ENCODE results near the gene PCSK6.
A peak's percentile ranks its signal among the peaks of the same experiment; 100 is the strongest.

The PCSK6 gene

DNA sequence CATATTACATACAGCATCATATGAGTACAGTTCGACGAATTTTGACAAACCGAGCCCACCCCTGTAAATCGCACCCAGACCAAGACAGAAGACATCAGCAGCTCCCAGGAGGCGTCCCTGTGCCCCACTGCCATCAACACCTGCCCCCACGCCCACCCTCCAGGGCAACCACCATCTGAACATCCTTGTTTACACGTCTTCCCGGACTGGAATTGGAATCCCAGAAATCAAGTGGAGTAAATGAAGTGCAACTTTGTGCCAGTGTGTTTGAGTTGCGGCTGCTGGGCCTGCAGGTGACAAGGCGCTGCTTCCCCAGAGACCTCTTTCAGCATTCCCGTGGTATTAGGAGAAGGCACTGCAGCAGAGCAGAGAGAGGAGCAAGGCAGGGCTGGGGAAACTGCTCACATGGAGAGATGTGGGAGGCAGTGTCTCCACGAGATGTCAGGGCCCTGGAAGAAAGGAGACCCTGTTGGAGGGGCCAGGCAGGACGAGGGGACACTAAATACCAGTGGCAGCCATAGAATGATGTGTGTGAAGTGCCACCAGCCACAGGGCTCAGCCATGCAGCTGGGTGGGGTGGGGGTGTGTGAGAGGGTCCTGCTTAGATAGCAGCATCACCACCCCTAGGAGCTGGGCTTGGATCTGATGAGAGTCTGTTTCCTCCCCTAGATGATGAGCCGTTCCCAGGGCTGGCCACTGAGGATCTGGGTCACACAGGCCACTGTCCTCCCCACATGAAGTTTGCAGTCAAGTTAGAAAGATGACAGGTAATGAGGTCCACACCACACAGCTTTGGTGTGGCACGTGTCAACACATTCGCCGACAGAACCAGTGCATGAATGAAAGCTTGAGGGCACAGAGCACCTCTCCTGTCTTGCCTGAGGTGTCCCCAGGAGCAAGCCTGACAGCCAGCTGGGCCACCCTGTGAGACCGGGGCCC lies 33.4 kb upstream of the PCSK6 start:
- DNase-seq (ENCODE audit: low read depth in 3 of 3): no peak

DNA sequence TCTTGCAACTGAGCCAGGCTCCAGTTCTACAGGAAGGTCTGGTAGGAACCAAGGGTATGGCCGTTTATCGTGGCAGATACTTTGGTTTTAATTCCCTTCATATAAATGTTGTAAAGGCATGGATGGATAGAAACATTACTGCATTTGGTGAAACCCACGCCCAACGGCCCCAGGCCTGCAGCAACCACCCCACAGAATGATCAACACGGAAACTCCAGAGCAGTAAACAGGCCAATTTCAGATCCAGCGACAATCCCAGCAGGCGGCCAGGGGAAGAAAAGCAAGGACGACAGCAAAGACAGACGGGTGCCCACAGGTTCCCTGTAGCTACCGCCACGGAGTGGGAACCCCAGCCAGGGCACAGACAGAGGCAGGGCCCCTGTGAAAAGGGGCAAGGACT lies 32.6 kb upstream of the PCSK6 start:
- no peak for DNase-seq (ENCODE audit: low read depth in 3 of 3)

DNA sequence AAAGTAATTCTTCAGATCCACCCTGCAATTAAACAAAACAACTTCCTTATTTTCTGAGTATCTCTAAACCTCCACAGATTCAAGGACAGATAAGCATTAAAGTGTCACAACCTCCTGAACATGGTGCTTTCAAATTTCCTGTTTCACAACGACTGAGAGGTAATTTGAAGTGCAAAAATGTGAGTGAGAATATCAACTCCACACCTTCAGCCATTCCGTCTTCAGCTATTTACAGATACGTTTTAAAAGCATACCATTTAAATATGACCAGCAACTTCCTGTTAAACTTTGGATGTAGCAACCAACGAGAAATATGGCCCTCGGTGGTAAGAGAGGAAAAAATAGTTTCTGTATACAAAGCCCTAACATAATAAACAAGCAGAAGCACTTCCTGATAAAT lies 32.1 kb upstream of the PCSK6 start:
- no peak for DNase-seq (ENCODE audit: low read depth in 3 of 3)

DNA sequence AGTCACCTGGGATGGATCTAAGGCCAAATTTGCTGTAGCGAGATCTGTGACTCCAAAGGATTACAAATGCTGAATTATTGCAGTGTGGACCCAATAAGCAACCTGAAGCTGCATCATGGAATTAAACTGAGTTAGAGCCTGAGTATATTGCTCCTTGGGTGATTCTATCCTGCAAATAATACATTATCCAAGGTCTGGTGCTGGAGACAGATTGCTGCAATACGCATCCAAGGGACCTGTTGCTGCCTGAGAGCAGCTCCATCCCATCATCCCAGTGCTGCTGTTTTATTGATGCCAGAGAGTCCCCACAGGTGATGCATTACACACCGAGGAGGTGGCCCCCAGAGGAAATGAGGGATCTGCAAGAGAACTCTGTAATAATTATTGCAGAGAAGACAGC lies 31.6 kb upstream of the PCSK6 start:
- no peak for DNase-seq (ENCODE audit: low read depth in 3 of 3)

DNA sequence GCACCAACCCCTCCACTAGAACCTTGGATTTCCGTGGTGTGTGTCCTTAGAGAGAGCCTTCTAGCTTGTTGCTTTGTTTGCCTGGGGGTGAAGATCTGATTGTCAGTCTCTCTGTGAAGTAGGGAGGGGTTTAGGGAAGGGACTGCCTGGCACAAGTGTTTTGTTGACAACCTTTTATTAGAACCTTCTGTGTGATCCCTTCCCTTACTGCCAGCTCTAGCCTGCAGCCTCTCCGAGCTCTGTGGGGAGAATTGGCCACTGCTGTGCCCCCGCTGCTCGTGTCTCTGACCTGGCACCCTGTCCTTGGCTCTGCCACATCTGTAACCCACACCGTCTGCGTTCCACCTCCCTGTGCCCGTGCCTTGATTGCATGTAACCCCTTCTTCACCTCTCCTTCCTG lies 30.9 kb upstream of the PCSK6 start:
- DNase-seq (ENCODE audit: low read depth in 3 of 3): no peak

DNA sequence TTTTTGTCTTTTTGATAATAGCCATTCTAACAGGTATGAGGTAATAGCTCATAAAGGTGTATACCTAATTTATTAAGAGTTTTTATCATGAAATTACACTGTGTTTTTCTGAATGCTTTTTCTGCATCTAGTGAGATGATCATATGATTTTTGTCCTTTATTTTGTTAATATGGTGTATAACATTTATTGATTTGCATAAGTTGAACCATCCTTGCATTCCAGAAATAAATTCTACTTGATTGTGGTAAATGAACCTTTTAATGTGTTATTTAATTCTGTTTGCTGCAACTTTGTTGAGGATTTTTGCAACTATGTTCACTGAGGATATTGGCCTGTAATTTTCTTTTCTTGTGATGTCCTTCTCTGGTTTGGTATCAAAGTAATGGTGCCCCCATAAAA lies 28.0 kb upstream of the PCSK6 start:
- DNase-seq (ENCODE audit: low read depth in 3 of 3): no peak

DNA sequence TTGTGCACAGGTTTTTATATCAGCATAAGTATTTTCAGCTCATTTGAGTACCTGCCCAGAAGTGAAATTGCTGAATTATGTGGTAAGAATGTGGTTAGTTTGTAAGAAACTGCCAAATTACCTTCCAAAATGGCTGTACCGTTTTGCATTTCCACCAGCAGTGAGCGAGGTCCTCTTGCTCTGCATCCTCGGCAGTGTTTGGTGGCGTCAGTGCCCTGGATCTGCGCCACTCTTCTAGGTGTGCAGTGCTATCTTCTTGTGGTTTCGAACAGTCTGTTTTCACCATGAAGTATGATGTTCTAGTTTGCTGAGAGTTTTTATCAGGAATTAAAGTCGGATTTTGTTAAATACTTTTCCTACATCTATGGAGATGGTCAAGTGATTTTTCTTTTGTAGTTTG lies 24.8 kb upstream of the PCSK6 start:
- DNase-seq (ENCODE audit: low read depth in 3 of 3): no peak

DNA sequence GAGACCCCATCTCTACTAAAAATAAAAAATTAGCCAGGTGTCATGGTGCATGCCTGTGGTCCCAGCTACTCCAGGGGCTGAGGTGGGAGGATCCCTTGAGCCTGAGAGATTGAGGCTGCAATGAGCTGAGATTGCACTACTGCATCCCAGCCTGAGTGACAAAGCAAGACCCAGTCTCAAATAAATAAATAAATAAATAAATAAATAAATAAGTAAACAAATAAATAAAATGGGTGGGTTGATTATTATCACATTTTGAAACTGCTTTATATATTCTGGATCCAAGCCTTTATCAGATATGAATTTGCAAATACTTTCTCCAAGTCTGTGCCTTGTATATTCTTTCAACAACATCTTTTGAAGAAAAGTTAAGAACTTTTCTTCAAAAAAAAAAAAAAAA lies 22.2 kb upstream of the PCSK6 start:
- DNase-seq (ENCODE audit: low read depth in 3 of 3): no peak

DNA sequence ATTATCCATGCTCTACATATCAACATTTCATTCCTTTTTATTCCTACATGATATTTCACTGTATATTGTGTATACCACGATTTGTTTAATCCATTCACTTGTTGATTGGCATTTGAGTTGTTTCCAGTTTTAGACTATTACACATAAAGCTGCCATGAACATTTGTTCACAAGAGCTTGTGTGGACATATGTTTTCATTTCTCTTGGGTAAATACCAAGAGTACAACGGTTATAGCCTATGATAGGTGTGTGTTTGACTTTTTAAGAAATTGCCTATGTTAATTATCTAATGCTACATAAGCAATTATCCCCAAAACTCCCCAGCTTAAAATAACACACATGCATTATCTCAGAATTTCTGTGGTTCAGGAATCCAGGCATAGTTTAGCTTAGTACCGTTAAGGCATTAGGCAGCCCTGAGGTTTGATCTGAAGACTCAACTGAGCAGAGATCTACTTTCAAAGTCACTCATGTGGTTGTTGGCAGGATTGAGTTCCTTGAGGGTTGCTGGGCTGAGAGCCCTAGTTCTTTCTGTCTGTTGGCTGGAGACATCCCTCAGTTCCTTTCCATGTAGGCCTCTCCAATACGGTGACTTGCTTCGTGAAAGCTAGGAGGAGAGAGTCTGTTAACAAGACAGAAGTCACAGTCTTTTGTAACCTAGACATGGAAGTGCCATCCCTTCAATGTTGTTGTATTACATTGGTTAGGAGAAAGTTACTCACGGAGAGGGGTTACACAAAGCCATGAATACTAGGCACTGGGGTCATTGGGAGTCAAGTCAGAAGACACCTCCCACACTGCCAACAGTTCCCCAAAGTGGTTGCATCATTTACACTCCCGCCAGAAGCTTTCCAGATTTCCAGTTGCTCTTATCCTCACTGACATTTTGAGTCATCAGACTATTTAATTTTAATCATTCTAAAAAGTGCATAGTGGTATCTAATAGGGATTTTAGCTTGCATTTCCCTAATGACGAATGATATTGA lies 21.0 kb upstream of the PCSK6 start:
- no peak for DNase-seq (ENCODE audit: low read depth in 3 of 3)

DNA sequence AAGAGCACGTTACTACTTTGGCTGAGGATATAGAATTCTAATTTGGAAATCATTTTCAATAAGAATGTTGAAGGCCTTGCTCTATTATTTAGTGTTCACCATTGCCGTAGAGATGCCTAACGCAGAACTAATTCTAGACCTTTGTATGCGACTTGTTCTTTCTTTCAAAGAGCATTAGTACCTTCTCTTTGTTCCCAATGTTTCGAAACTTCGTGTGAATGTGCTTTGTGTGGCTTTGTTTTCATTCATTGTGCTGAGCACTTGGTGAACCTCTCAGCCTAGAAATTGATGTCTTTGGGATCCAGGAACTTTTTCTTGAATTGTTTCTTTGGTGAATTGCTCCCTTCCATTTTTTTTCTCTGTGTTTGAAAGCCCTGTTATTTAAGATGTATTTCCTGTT lies 19.8 kb upstream of the PCSK6 start:
- no peak for DNase-seq (ENCODE audit: low read depth in 3 of 3)

DNA sequence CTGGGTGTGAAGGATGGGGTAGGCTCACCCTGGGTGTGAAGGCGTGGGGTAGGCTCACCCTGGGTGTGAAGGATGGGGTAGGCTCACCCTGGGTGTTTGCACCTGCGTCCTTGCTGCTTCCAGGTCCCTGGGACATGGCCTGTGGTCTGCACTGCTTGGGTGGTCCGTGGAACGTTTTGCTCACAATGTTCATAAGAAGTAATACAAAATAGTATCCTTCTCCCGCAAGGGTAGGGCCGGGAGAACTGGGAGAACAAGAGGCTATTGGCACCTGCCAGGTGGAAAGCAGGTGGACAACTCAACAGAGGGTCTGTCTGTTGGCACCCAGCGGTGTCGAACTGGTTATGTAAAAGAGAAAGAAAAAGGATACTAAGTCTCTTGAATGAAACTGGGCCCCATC lies 17.0 kb upstream of the PCSK6 start:
- no peak for DNase-seq (ENCODE audit: low read depth in 3 of 3)

DNA sequence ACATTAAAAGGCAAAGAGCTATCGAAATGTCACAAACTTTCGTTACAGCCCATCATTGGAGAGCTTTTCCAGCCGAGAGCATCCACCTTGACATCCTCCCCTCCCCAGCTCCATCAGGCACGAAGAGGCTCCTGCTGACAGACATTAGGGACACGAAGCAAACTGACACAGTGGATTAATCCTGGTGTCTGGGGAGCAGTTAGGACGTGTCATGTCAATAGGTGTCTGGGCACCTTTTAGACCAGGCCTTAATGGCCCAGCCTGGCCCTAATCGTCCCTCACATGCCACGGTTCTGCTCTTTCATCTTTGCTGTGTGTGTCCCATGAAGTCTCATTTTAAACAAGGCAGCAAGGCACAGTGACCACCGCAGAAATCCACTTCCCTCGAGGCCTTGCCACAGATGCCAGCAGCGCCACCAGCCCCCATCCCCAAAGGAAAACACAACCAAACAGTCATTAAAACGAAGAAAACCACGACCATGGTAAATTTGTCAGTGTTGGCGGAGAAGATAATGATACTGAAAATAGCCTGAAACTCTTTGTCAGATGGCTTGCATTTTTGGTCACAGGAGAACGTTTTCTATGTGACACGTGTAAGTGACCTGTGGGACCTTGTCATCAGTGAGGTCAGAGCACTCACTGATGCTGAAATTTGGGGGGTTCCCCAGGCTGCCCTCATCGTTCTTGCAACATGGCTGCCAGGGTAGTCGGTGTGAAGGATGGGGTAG lies 16.3 kb upstream of the PCSK6 start:
- DNase-seq (ENCODE audit: low read depth in 3 of 3): no peak

DNA sequence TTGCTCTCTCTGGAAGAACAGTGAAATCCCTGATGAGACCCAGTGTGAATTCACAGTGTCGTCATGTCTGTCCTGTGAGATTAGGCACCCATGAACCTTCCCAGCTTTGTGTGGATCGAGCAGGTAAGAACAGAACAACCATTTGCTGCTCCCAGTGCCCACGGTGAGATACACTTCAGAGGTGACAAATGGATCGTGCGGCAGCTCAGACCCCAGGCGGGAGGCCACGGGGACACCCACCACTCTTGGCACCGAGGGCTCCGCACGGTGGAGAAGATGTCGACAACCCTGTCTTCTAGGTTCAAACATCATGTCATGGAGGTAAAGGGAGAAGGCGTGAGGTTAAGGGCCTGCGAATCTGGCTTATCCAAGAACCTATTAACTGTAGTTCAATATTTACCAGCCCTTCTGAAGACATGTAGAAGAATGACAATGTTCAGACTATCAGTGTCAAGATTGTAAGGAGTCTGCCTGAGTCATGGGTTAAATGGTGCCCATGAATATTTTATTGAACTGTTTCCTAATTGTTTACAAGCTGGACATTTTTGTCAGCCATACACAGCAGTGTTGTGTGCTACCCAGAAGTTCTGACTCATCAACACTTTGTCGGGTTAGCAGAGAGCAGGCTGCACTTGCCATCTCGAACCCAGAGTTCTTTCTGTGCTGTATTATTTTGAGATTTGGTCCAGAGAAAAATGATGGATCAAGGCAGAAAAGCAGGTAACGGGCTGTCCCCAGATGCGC lies 15.5 kb upstream of the PCSK6 start:
- no peak for DNase-seq (ENCODE audit: low read depth in 3 of 3)

DNA sequence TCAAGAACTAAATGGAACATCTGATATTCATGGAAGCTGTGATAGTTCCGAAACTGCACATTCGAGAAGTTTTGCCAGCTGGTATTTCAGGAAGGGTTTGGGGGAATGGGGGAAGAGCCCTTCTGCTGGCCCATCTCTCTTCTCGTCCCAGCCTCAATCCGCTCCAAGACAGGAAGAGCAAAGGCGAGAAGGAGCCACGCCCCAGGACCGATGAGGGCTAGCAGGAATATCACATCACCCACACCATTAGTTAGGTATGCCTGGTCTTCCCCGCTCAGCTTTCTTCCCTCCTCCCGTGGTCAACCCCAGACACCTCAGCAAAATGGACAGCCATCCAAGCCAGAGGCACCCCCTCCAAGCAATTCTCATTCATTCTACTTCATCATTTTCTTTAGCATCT lies 14.9 kb upstream of the PCSK6 start:
- no peak for DNase-seq (ENCODE audit: low read depth in 3 of 3)

DNA sequence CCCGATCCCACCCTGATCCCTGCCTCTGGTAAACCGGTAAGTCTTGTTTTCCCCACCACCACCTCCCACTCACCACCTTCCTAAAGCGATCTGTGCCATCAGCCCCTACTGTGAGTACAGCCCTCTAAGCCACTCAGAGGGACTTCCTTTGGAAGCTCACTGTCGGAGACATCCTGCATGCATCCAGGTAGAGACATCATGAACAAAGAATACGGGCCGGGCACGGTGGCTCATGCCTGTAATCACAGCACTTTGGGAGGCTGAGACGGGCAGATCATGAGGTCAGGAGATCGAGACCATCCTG lies 13.7 kb upstream of the PCSK6 start:
- DNase-seq (ENCODE audit: low read depth in 3 of 3): no peak

DNA sequence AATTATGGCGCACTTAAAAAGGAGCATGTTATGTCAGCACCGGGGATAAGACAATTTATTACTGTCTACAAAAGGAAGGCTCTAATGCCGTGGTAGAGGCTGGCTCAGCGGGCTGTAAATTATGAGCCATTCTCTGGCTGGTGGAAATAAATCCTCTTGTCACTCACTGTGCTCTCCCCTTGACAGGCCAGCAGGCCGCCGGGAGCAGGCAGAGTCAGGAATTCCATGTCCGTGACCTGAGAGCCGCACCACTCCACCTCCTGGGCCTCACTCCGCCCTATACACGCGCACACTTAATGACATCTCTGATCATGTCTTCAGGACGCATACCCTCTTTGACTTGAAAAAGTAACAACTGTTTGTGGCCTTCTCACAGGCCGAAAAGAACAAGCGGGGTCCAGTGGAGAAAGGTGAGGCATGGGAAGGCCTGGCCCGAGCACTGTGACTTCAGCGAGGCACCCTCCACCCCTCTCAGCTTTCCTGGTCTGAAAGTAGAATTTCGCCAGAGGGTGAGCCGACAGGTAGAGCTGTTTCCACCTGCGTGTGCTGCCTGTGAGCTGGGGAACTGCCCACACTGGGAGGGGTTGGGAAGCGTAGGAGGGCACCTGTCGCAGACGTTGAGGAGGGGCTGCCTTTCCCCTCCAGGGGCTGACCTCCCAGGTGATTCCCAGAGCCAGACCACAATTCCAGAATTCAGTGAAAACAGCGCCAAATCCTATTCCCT lies 13.2 kb upstream of the PCSK6 start:
- DNase-seq (ENCODE audit: low read depth in 3 of 3): no peak

DNA sequence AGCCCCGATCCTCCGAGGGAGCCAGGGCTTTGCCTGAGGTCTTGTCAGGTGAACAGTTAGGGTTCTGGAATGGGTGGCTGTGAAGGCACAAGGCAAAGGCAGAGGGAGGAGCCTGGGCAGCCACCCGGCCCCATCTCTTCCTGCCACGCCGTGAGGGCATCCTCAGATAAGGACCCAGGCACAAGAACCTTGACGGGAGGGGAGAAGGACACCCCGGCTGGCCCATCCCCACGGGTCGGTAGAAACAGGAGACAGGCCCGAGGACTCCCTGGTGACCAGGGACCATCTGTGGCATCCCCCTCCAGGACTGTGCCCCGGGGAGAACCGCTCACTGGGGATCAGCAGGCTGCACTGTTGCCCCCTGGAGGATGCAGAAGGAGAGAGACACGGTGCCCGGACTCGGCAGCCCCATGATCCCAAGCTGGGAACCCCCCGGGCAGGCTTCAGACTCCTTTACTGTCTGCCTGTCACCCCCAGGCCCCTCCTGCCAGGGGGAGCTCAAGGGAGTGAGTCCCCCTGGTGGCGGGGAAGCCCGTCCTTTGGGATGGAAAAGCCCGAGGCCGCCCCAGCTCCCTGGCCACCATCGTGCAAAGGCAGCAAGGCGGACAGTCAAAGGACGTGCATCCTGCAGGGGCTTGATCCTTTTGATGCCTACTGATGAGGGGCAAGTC lies 12.3 kb upstream of the PCSK6 start:
- peak; percentile 11 to 49 (median 12) for DNase-seq (ENCODE audit: low read depth in 3 of 3)

DNA sequence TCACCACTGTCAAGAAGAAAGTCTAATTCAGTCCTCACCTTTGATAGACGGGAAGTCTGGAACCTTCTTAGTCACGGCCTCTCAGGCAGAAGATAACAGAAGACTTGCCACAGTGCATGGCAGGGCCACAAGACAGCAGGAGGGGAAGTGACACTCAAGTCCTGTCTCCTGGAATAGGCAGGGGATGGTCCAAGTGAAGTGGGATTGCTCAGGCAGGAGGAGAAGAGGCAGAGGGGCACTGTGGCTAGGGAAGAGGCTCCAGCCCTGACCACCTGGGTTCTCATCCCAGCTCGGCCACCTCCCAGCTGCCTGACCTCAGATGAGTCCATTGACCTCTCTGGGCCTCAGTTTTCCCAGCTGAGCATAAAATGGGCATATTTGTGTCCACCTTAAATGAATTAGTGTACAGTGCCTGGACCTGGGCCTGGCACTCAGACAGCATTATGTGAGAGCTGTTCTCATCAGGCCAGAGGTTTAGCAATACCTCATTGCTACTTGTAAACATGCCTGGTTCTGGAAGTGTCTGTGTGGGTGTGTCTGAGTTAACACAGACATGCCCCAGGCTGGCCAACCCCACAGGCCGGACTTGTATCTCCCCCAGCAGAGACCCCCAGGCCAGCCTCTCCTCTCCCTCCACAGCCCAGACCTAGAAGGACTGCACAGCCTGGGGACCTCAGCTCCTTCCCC lies 11.5 kb upstream of the PCSK6 start:
- no peak for DNase-seq (ENCODE audit: low read depth in 3 of 3)

DNA sequence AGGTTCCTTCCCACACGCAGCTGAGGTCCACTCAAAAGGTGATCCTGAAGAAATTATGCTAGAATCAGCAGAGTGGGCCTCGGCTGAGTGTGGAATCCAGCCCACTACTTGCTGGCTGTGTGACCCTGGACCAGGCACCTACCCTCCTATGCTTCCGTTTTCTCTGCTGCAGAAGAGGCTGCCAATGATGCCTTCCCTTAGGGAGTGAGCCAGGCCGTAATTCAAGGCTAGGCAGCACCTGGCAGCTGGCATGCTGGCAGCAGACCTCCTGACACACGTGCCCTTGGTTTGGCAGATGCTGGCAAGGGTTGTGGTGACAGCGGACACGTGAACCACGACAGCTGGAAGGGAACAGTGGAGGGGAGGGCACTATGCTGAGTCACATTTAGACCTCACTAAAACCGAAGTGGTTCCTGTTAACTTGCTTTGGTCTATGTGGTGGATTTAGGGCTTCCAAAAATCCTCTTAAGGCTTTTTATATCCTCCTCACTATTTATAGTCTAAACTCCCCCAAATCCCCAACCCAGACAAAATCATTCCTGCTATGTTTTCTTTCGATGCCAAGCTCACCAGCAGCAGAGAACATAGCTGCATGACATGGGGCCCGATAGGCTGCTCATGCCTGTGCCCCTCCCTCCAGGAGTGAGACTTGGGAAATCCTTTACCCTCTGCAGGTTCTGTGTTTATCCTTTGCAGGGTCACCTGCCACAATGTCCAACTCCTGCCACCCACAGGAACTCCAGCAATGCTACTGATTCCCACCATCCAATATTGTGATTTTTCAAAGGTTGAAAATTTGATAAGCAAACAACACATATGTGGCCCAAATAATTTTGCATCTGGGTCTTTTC lies 10.6 kb upstream of the PCSK6 start:
- DNase-seq (ENCODE audit: low read depth in 3 of 3): no peak
